Nephron (organoid): ENCODE data around the gene MMP12.
"Not testable (repeated sequence)": the region's sequence is repeated elsewhere in the genome, so short reads cannot be mapped to it uniquely, and the experiment has no call there.

Experiments used
- H3K27ac Mint-ChIP-seq, 3 experiments: 2 replicates each; pipeline ENCODE4 v1.8.0; 2020; ENCODE audit warnings: mixed read lengths in 3 of 3, mild to moderate bottlenecking in 2 of 3, moderate library complexity in 1 of 3
- H3K27me3 Mint-ChIP-seq: 2 replicates; pipeline ENCODE4 v1.8.0; 2021; ENCODE audit warnings: low read depth, mild to moderate bottlenecking, moderate library complexity, mixed read lengths
- H3K36me3 Mint-ChIP-seq: 2 replicates; pipeline ENCODE4 v1.8.0; 2020; ENCODE audit warnings: low read depth, mixed read lengths
- H3K4me1 Mint-ChIP-seq: 2 replicates; pipeline ENCODE4 v1.8.0; 2020; ENCODE audit warnings: mixed read lengths
- H3K4me3 Mint-ChIP-seq, 3 experiments: 2 replicates each; pipeline ENCODE4 v1.8.0; 2020; ENCODE audit warnings: mild to moderate bottlenecking in 3 of 3, mixed read lengths in 3 of 3, moderate library complexity in 2 of 3
- H3K9me3 Mint-ChIP-seq: 2 replicates; pipeline ENCODE4 v1.8.0; 2020; ENCODE audit warnings: mixed read lengths
- CTCF ChIP-seq, 3 experiments: fragments of 200-600 bp; sonication (generic); IDR thresholded peaks; one replicate each; pipeline ENCODE4 v1.5.0; 2021; ENCODE audit warnings: antibody characterized with exemption in 3 of 3; ENCODE audit not compliant: unreplicated experiment in 3 of 3

Gene MMP12

GRCh38 chr11:102912482-102912830, 37.7 kb upstream of the MMP12 start:
- no peak overlapping the region for H3K4me3 Mint-ChIP-seq

GRCh38 chr11:102911758-102912481, 37.1 kb upstream of the MMP12 start:
- Mint-ChIP-seq H3K27me3 (peaks cover 10% of the 10 kb centered on the region), H3K36me3 (no peaks in the 10 kb centered on the region), H3K4me1 (no peaks in the 10 kb centered on the region), H3K27ac (no peak overlapping the region), H3K9me3 (no peaks in the 10 kb centered on the region), H3K4me3 (no peak overlapping the region)
- no peak for TF ChIP-seq CTCF (IDR thresholded peaks at IDR 0.05; ENCODE audit: unreplicated experiment in 3 of 3)

More at GRCh38 chr11:102912482-102912830, 37.7 kb upstream of the MMP12 start:
- H3K9me3 Mint-ChIP-seq, result no peaks in the 10 kb centered on the region
- no peak overlapping the region for H3K27ac Mint-ChIP-seq
- H3K4me1 Mint-ChIP-seq, result no peaks in the 10 kb centered on the region
- TF ChIP-seq CTCF (IDR thresholded peaks at IDR 0.05; ENCODE audit: unreplicated experiment in 3 of 3), result no peak
- no peaks in the 10 kb centered on the region for H3K36me3 Mint-ChIP-seq
- H3K27me3 Mint-ChIP-seq, result peaks cover 10% of the 10 kb centered on the region

DNA sequence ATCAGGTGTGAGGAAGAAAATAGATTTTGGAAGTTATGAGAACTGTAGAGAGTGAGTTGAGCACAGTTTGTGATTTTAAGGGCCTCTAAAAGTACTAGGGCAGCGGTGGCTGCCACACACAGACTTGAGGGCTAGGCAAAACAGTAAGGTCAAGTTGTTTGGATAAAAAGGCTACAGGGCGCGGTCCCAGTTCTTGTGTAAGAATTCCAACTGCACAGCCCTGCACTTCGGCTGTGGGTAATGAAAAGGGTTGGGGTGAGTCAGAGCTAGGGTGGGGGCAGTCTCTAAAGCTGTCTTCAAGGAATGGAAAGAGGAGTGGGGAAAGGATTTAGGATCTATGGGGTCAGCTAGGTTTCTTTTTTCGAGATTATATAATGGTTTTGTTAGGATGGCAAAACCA, 31.1 kb upstream of the MMP12 start:
- not testable (repeated sequence) for H3K36me3 Mint-ChIP-seq, H3K27me3 Mint-ChIP-seq, H3K4me1 Mint-ChIP-seq, H3K4me3 Mint-ChIP-seq, H3K27ac Mint-ChIP-seq, H3K9me3 Mint-ChIP-seq

DNA sequence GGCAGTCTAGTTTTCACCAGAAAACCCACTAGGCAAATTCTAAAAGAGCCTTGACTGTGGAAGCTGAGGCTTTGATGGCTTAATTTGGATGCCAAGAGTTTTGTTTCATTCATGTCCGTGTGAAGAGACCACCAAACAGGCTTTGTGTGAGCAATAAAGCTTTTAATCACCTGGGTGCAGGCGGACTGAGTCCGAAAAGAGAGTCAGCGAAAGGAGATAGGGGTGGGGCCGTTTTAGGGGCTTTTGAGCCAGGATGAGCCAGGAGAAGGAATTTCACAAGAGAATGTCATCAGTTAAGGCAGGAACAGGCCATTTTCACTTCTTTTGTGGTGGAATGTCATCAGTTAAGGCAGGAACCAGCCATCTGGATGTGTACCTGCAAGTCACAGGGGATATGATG, 29.1 kb upstream of the MMP12 start:
- not testable (repeated sequence) for H3K27ac Mint-ChIP-seq, H3K36me3 Mint-ChIP-seq, H3K9me3 Mint-ChIP-seq, H3K27me3 Mint-ChIP-seq, H3K4me3 Mint-ChIP-seq, H3K4me1 Mint-ChIP-seq

- no peak overlapping the region for H3K27ac Mint-ChIP-seq
- peaks cover 6% of the 10 kb centered on the region for H3K9me3 Mint-ChIP-seq
- TF ChIP-seq CTCF (IDR thresholded peaks at IDR 0.05; ENCODE audit: unreplicated experiment in 3 of 3), result no peak
- H3K27me3 Mint-ChIP-seq, result no peaks in the 10 kb centered on the region
- H3K4me3 Mint-ChIP-seq, result no peak overlapping the region
- H3K4me1 Mint-ChIP-seq, result no peaks in the 10 kb centered on the region
- H3K36me3 Mint-ChIP-seq, result no peaks in the 10 kb centered on the region
These were observed 25.6 kb upstream of the MMP12 start for GRCh38 chr11:102900346-102900745.

DNA sequence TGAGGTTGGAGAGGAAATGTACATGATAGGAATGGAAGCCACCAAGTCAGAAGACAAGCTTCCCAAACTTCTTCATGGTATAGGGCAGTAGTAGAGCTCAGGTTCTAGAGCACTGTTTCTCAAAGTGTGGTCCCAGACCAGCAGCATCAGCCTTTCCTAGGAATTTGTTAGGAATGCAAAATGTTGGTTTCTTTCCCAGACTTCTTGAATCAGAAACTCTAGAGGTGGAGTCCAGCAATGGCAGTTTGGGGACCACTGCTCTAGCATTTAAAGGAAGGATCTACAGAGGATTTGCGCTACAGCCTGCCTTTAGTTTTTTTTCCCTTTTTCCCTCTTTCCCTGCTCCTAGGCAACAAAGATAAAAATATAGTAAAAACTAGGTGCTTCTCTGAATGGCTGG, 17.0 kb upstream of the MMP12 start:
- no peaks in the 10 kb centered on the region for H3K4me1 Mint-ChIP-seq
- no peak overlapping the region for H3K27ac Mint-ChIP-seq
- H3K9me3 Mint-ChIP-seq, result peaks cover 13% of the 10 kb centered on the region
- TF ChIP-seq CTCF (IDR thresholded peaks at IDR 0.05; ENCODE audit: unreplicated experiment in 3 of 3), result no peak
- no peak overlapping the region for H3K4me3 Mint-ChIP-seq
- H3K27me3 Mint-ChIP-seq, result no peaks in the 10 kb centered on the region
- H3K36me3 Mint-ChIP-seq, result no peaks in the 10 kb centered on the region

GRCh38 chr11:102886999-102887398, 12.2 kb upstream of the MMP12 start:
- H3K4me1 Mint-ChIP-seq, result no peaks in the 10 kb centered on the region
- H3K27me3 Mint-ChIP-seq, result no peaks in the 10 kb centered on the region
- no peak overlapping the region for H3K4me3 Mint-ChIP-seq
- no peak overlapping the region for H3K27ac Mint-ChIP-seq
- no peaks in the 10 kb centered on the region for H3K36me3 Mint-ChIP-seq
- H3K9me3 Mint-ChIP-seq, result no peaks in the 10 kb centered on the region
- no peak for TF ChIP-seq CTCF (IDR thresholded peaks at IDR 0.05; ENCODE audit: unreplicated experiment in 3 of 3)
